GM21528 (cell line): ENCODE results near the gene MANBA.
"Not testable (repeated sequence)": the region's sequence is repeated elsewhere in the genome, so short reads cannot be mapped to it uniquely, and the experiment has no call there.

Source experiments
- ATAC-seq: cut with Tn5 transposase; IDR thresholded peaks from one replicate; pipeline ENCODE4 v1.9.1; 2021; ENCODE audit warnings: mild to moderate bottlenecking, moderate library complexity; ENCODE audit not compliant: unreplicated experiment, low FRiP score

Gene MANBA

GRCh38 chr4:102764901-102765300 is 4.1 kb upstream of the MANBA start:
- no peak for ATAC-seq

- ATAC-seq, result no peak
Observed at GRCh38 chr4:102761906-102762305, 1.1 kb upstream of the MANBA start.

- ATAC-seq, result peak; percentile 24
Observed at GRCh38 chr4:102761296-102761701, 531 bp upstream of the MANBA start.

GRCh38 chr4:102759831-102760644 is 730 bp downstream of the MANBA start:
- peak; percentile 73 for ATAC-seq

- no peak for ATAC-seq
Observed at GRCh38 chr4:102758241-102759160, 2.3 kb downstream of the MANBA start.

GRCh38 chr4:102757681-102758080 is 3.1 kb downstream of the MANBA start:
- no peak for ATAC-seq

GRCh38 chr4:102754044-102754443 is 6.7 kb downstream of the MANBA start:
- no peak for ATAC-seq

GRCh38 chr4:102751941-102752340 is 8.8 kb downstream of the MANBA start:
- ATAC-seq, result no peak

- ATAC-seq, result not testable (repeated sequence)
Observed at GRCh38 chr4:102743352-102743751, 17.4 kb downstream of the MANBA start.

- not testable (repeated sequence) for ATAC-seq
Observed at GRCh38 chr4:102738802-102739201, 22.0 kb downstream of the MANBA start.

GRCh38 chr4:102736636-102737549 is 23.9 kb downstream of the MANBA start:
- ATAC-seq, result no peak

GRCh38 chr4:102735582-102735981 is 25.2 kb downstream of the MANBA start:
- ATAC-seq, result no peak

- peak; percentile 97 for ATAC-seq
Observed at GRCh38 chr4:102734591-102735385, 26.0 kb downstream of the MANBA start.

- peak; percentile 18 for ATAC-seq
Observed at GRCh38 chr4:102734116-102734515, 26.7 kb downstream of the MANBA start.

GRCh38 chr4:102733084-102733483 is 27.7 kb downstream of the MANBA start:
- no peak for ATAC-seq

GRCh38 chr4:102732678-102733077 is 28.1 kb downstream of the MANBA start:
- ATAC-seq, result no peak

GRCh38 chr4:102730968-102731533 is 29.7 kb downstream of the MANBA start:
- no peak for ATAC-seq

GRCh38 chr4:102729486-102729885 is 31.3 kb downstream of the MANBA start:
- not testable (repeated sequence) for ATAC-seq

- ATAC-seq, result not testable (repeated sequence)
Observed at GRCh38 chr4:102726919-102727318, 33.8 kb downstream of the MANBA start.
